GM23248 (cell line): ENCODE measurements around the gene WWOX.

Source experiments
- EZH2 ChIP-seq: fragments of 200-600 bp; sonication (generic); IDR thresholded peaks from 2 replicates; pipeline ENCODE4 v1.6.1; 2018; ENCODE audit warnings: antibody characterized with exemption, mild to moderate bottlenecking; ENCODE audit not compliant: insufficient read depth, poor library complexity, severe bottlenecking
- EZH2phosphoT487 ChIP-seq: fragments of 200-600 bp; sonication (generic); IDR thresholded peaks from 2 replicates; pipeline ENCODE4 v1.6.1; 2018; ENCODE audit warnings: antibody characterized with exemption, moderate library complexity, mild to moderate bottlenecking, low read depth; ENCODE audit not compliant: insufficient read depth

- no peak for TF ChIP-seq EZH2
- no peak for TF ChIP-seq EZH2phosphoT487
These were observed 336.6 kb downstream of the WWOX start for GRCh38 chr16:78436023-78436422.
